Erythroblast (primary cell): ENCODE measurements around the gene LRRC59.

Experiments used
- DNase-seq, 2 experiments: peaks; one replicate each; lab custom pipeline; 2025; lab: John Stamatoyannopoulos, UW
- GATA1 ChIP-seq: IDR thresholded peaks from 2 replicates; pipeline ENCODE4 v1.6.1; 2011; ENCODE audit warnings: low read depth, mild to moderate bottlenecking, control low read depth, low read length, moderate library complexity
- POLR2A ChIP-seq: IDR thresholded peaks from 2 replicates; pipeline ENCODE4 v1.6.1; 2011; ENCODE audit warnings: mild to moderate bottlenecking, low read length

Gene LRRC59

GRCh38 chr17:50365649-50366393, 31.5 kb downstream of the LRRC59 start:
- no peak for TF ChIP-seq POLR2A
- TF ChIP-seq GATA1, result no peak
- DNase-seq, result no peak

- TF ChIP-seq POLR2A (no peak), GATA1 (no peak)
- no peak for DNase-seq
Measured at GRCh38 chr17:50365165-50365564, 32.2 kb downstream of the LRRC59 start.

GRCh38 chr17:50364715-50365114, 32.6 kb downstream of the LRRC59 start:
- no peak for DNase-seq
- TF ChIP-seq GATA1, result no peak
- TF ChIP-seq POLR2A, result no peak

- no peak for TF ChIP-seq POLR2A
- TF ChIP-seq GATA1, result no peak
- no peak for DNase-seq
Measured at GRCh38 chr17:50364061-50364458, 33.3 kb downstream of the LRRC59 start.

GRCh38 chr17:50363217-50364060, 33.9 kb downstream of the LRRC59 start:
- DNase-seq, result peak in 1 of 2 experiments; percentile 28

GRCh38 chr17:50362661-50363060, 34.7 kb downstream of the LRRC59 start:
- no peak for DNase-seq
- TF ChIP-seq GATA1 (no peak), POLR2A (no peak)

More at GRCh38 chr17:50363217-50364060, 33.9 kb downstream of the LRRC59 start:
- TF ChIP-seq POLR2A, result no peak
- no peak for TF ChIP-seq GATA1

- TF ChIP-seq POLR2A (no peak), GATA1 (no peak)
- DNase-seq, result peak; percentile 91 to 94
Measured at GRCh38 chr17:50361561-50362480, 35.5 kb downstream of the LRRC59 start.

GRCh38 chr17:50360486-50361115, 36.7 kb downstream of the LRRC59 start:
- no peak for TF ChIP-seq GATA1
- TF ChIP-seq POLR2A, result no peak
- no peak for DNase-seq

- TF ChIP-seq GATA1 (no peak), POLR2A (no peak)
- no peak for DNase-seq
Measured at GRCh38 chr17:50359998-50360461, 37.3 kb downstream of the LRRC59 start.

GRCh38 chr17:50359005-50359699, 38.2 kb downstream of the LRRC59 start:
- DNase-seq, result no peak
- TF ChIP-seq POLR2A (no peak), GATA1 (no peak)

GRCh38 chr17:50358177-50358576, 39.1 kb downstream of the LRRC59 start:
- TF ChIP-seq POLR2A (no peak), GATA1 (no peak)
- no peak for DNase-seq

- TF ChIP-seq POLR2A (no peak), GATA1 (no peak)
- DNase-seq, result no peak
Measured at GRCh38 chr17:50356892-50357510, 40.3 kb downstream of the LRRC59 start.
